Mesothelial cell of epicardium (in vitro differentiated cells): Measurements from ENCODE around the gene SP140L. TPM values are rescaled to one million over a fixed set of nuclear protein-coding genes. Genes with fewer than 3 reads are reported as not detected.
"Not testable (repeated sequence)": the region's sequence is repeated elsewhere in the genome, so short reads cannot be mapped to it uniquely, and the experiment has no call there.

Experiments
- DNase-seq, 2 experiments: peaks; one replicate each; pipeline ENCODE4 v3.0.0; 2021; ENCODE audit warnings: low spot score in 2 of 2; ENCODE audit not compliant: unreplicated experiment in 2 of 2
- H3K27ac Mint-ChIP-seq: 2 replicates; pipeline ENCODE4 v1.8.0; 2021; ENCODE audit warnings: mixed read lengths
- H3K27me3 Mint-ChIP-seq: 2 replicates; pipeline ENCODE4 v1.8.0; 2021; ENCODE audit warnings: low read depth, mixed read lengths
- H3K36me3 Mint-ChIP-seq: 2 replicates; pipeline ENCODE4 v1.8.0; 2021; ENCODE audit warnings: mixed read lengths
- H3K4me1 Mint-ChIP-seq: 2 replicates; pipeline ENCODE4 v1.8.0; 2021; ENCODE audit warnings: mixed read lengths
- H3K4me3 Mint-ChIP-seq: 2 replicates; pipeline ENCODE4 v1.8.0; 2021; ENCODE audit warnings: mild to moderate bottlenecking, moderate library complexity, mixed read lengths
- H3K9me3 Mint-ChIP-seq: 2 replicates; pipeline ENCODE4 v1.8.0; 2021; ENCODE audit warnings: mixed read lengths
- CTCF ChIP-seq: fragments of 200-600 bp; sonication (generic); IDR thresholded peaks from one replicate; pipeline ENCODE4 v1.5.0; 2021; ENCODE audit warnings: antibody characterized with exemption; ENCODE audit not compliant: unreplicated experiment
- total RNA-seq: library from RNA; stranded (reverse); gene quantifications from 3 replicates; pipeline ENCODE4 v1.2.1, GENCODE V29; 2021

Gene SP140L
- 4.5 to 7.2 TPM (median 7.2 TPM) in 3 replicates for total RNA-seq

- no peaks in the 10 kb centered on the region for H3K27me3 Mint-ChIP-seq
- H3K4me3 Mint-ChIP-seq, result peak within 1 kb of the TSS; percentile 54
- peak within 1 kb of the TSS; percentile 77 for H3K27ac Mint-ChIP-seq
- peaks cover 12% of the 10 kb centered on the region for H3K9me3 Mint-ChIP-seq
- no peak for TF ChIP-seq CTCF
- H3K4me1 Mint-ChIP-seq, result peaks cover 11% of the 10 kb centered on the region
- peaks cover 3% of the 10 kb centered on the region for H3K36me3 Mint-ChIP-seq
- DNase-seq, result no peak
Observed at GRCh38 chr2:230326453-230327417, at the start of gene SP140L. SP140L (plus strand) TSS chr2:230327193; CDS start chr2:230327270, 77 bp downstream.

DNA sequence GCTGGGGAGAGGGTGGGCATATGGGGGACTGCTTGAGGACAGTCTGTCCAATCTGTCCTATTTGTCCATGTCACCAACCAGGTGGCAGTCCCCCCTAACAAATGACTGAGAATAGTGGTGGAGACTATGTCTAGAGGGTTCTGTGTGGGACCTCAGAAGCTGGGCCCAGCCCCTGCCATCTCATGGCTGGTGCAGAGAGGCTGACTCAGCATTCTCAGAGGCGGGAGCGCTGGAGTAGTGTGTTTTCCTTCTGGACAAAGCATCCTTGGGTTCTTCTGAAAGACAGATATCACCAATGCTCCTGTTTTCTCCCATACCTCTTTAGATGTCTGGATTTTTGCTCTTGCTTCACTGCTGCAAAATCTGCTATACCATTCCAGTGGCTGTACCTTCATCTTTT, 44.1 kb upstream of the SP140L start:
- peaks cover 15% of the 10 kb centered on the region for H3K9me3 Mint-ChIP-seq
- no peak for DNase-seq
- no peak overlapping the region for H3K27ac Mint-ChIP-seq
- TF ChIP-seq CTCF, result no peak
- H3K4me1 Mint-ChIP-seq, result no peaks in the 10 kb centered on the region
- no peaks in the 10 kb centered on the region for H3K36me3 Mint-ChIP-seq
- H3K27me3 Mint-ChIP-seq, result peaks cover 2% of the 10 kb centered on the region
- H3K4me3 Mint-ChIP-seq, result no peak overlapping the region

DNA sequence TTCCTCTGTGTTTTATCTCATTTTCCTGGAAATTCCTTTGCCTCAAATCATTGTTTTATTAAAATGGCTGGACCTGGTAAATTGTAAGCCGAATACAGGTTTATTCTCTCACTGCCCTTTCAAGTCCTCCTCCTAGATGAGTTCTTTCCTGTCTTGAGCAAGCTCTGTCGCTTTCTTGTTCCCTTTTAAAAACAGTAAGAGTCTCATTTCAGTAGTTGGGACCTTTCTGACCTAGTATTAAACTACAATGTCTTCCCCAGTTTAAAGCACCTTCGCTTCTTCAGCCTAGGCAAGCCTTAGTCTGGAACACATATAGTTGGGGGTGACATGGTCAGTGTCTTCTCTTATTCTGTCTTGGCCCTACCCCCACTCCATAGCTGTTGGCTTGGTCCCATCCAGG, 40.9 kb upstream of the SP140L start:
- Mint-ChIP-seq H3K36me3 (no peaks in the 10 kb centered on the region), H3K27ac (no peak overlapping the region), H3K4me1 (no peaks in the 10 kb centered on the region)

GRCh38 chr2:230289311-230289710, 37.7 kb upstream of the SP140L start:
- not testable (repeated sequence) for H3K27ac Mint-ChIP-seq, DNase-seq, H3K4me1 Mint-ChIP-seq, H3K27me3 Mint-ChIP-seq, H3K4me3 Mint-ChIP-seq, H3K9me3 Mint-ChIP-seq, H3K36me3 Mint-ChIP-seq

More for the DNA sequence above, 40.9 kb upstream of the SP140L start:
- Mint-ChIP-seq H3K27me3 (peaks cover 2% of the 10 kb centered on the region), H3K9me3 (peaks cover 5% of the 10 kb centered on the region), H3K4me3 (no peak overlapping the region)
- no peak for TF ChIP-seq CTCF
- no peak for DNase-seq

GRCh38 chr2:230295192-230295591, 31.8 kb upstream of the SP140L start:
- Mint-ChIP-seq H3K9me3 (peaks cover 6% of the 10 kb centered on the region), H3K27ac (no peak overlapping the region), H3K4me1 (no peaks in the 10 kb centered on the region), H3K27me3 (no peaks in the 10 kb centered on the region), H3K36me3 (no peaks in the 10 kb centered on the region), H3K4me3 (no peak overlapping the region)
- no peak for TF ChIP-seq CTCF
- no peak for DNase-seq

- DNase-seq, result no peak
- H3K36me3 Mint-ChIP-seq, result no peaks in the 10 kb centered on the region
- no peaks in the 10 kb centered on the region for H3K27me3 Mint-ChIP-seq
- H3K4me3 Mint-ChIP-seq, result no peak overlapping the region
- no peak for TF ChIP-seq CTCF
- no peak overlapping the region for H3K27ac Mint-ChIP-seq
- no peaks in the 10 kb centered on the region for H3K4me1 Mint-ChIP-seq
- peaks cover 21% of the 10 kb centered on the region for H3K9me3 Mint-ChIP-seq
Observed at GRCh38 chr2:230296917-230297316, 30.1 kb upstream of the SP140L start.
